KOPT-K1 (cell line): ENCODE measurements around the gene ECI1.
"Not testable (repeated sequence)": the region's sequence is repeated elsewhere in the genome, so short reads cannot be mapped to it uniquely, and the experiment has no call there.

ENCODE experiments used
- H3K27ac ChIP-seq: fragments of 200-600 bp; sonication (generic); 2 replicates; pipeline ENCODE4 v1.5.1; 2016; ENCODE audit warnings: antibody characterized with exemption, mild to moderate bottlenecking, low read depth, low read length; ENCODE audit not compliant: poor library complexity, severe bottlenecking
- H3K36me3 ChIP-seq: fragments of 200-600 bp; sonication (generic); 2 replicates; pipeline ENCODE4 v1.5.1; 2017; ENCODE audit warnings: antibody characterized with exemption, mild to moderate bottlenecking, low read length, moderate library complexity; ENCODE audit not compliant: insufficient read depth
- H3K9me3 ChIP-seq: fragments of 200-600 bp; sonication (generic); 2 replicates; pipeline ENCODE4 v1.5.1; 2017; ENCODE audit warnings: antibody characterized with exemption, low read length, mild to moderate bottlenecking; ENCODE audit not compliant: insufficient read depth, poor library complexity, severe bottlenecking

The ECI1 gene

GRCh38 chr16:2207872-2208271 lies 43.5 kb downstream of the ECI1 start:
- Histone ChIP-seq H3K9me3 (no peaks in the 10 kb centered on the region), H3K36me3 (peaks cover 57% of the 10 kb centered on the region), H3K27ac (no peak overlapping the region)

- Histone ChIP-seq H3K27ac (peak overlapping the region; percentile 90), H3K9me3 (no peaks in the 10 kb centered on the region), H3K36me3 (peaks cover 47% of the 10 kb centered on the region)
These were observed 44.5 kb downstream of the ECI1 start for GRCh38 chr16:2206780-2207433.

- Histone ChIP-seq H3K27ac (peak overlapping the region; percentile 90), H3K9me3 (no peaks in the 10 kb centered on the region), H3K36me3 (peaks cover 43% of the 10 kb centered on the region)
These were observed 45.0 kb downstream of the ECI1 start for GRCh38 chr16:2206420-2206779.

GRCh38 chr16:2205967-2206313 lies 45.4 kb downstream of the ECI1 start:
- Histone ChIP-seq H3K9me3 (no peaks in the 10 kb centered on the region), H3K36me3 (peaks cover 43% of the 10 kb centered on the region), H3K27ac (peak overlapping the region; percentile 90)

- Histone ChIP-seq H3K27ac (peak within 1 kb of the TSS; percentile 90), H3K36me3 (peaks cover 37% of the 10 kb centered on the region)
These were observed 46.1 kb downstream of the ECI1 start, which contains the start of gene MLST8 for GRCh38 chr16:2205104-2205966. MLST8 (plus strand) TSS chr16:2205454; CDS start chr16:2206086, 632 bp downstream.

GRCh38 chr16:2204416-2205103 lies 46.8 kb downstream of the ECI1 start:
- peaks cover 30% of the 10 kb centered on the region for H3K36me3 ChIP-seq
- peaks cover 4% of the 10 kb centered on the region for H3K9me3 ChIP-seq
- peak overlapping the region; percentile 90 for H3K27ac ChIP-seq

More at GRCh38 chr16:2205104-2205966, 46.1 kb downstream of the ECI1 start, which contains the start of gene MLST8:
- H3K9me3 ChIP-seq = no peaks in the 10 kb centered on the region

- not testable (repeated sequence) for H3K27ac ChIP-seq, H3K9me3 ChIP-seq
- peaks cover 16% of the 10 kb centered on the region; the same call in 1 of the 2 replicates for H3K36me3 ChIP-seq
These were observed 48.2 kb downstream of the ECI1 start for GRCh38 chr16:2203119-2203688.

- Histone ChIP-seq H3K9me3 (peaks cover 4% of the 10 kb centered on the region), H3K27ac (no peak overlapping the region), H3K36me3 (no peaks in the 10 kb centered on the region)
These were observed 51.1 kb downstream of the ECI1 start for GRCh38 chr16:2200313-2200712.

GRCh38 chr16:2199621-2200139 lies 51.7 kb downstream of the ECI1 start:
- Histone ChIP-seq H3K27ac (no peak overlapping the region), H3K9me3 (peaks cover 4% of the 10 kb centered on the region), H3K36me3 (no peaks in the 10 kb centered on the region)

- H3K9me3 ChIP-seq = peaks cover 4% of the 10 kb centered on the region
- no peaks in the 10 kb centered on the region for H3K36me3 ChIP-seq
- no peak overlapping the region for H3K27ac ChIP-seq
These were observed 52.3 kb downstream of the ECI1 start for GRCh38 chr16:2199095-2199494.

GRCh38 chr16:2198283-2198682 lies 53.1 kb downstream of the ECI1 start:
- no peaks in the 10 kb centered on the region for H3K36me3 ChIP-seq
- H3K27ac ChIP-seq = no peak overlapping the region
- H3K9me3 ChIP-seq = peaks cover 4% of the 10 kb centered on the region

GRCh38 chr16:2197765-2198164 lies 53.6 kb downstream of the ECI1 start:
- no peaks in the 10 kb centered on the region for H3K36me3 ChIP-seq
- H3K9me3 ChIP-seq = peaks cover 4% of the 10 kb centered on the region
- no peak overlapping the region for H3K27ac ChIP-seq

- no peaks in the 10 kb centered on the region for H3K36me3 ChIP-seq
- H3K27ac ChIP-seq = no peak overlapping the region
- peaks cover 4% of the 10 kb centered on the region for H3K9me3 ChIP-seq
These were observed 54.3 kb downstream of the ECI1 start for GRCh38 chr16:2196981-2197511.

GRCh38 chr16:2196162-2196980 lies 55.0 kb downstream of the ECI1 start, which contains the start of gene CASKIN1:
CASKIN1 (minus strand) TSS chr16:2196605; CDS start chr16:2196432, 173 bp downstream.
- no peak within 1 kb of the TSS for H3K27ac ChIP-seq
- H3K36me3 ChIP-seq = no peaks in the 10 kb centered on the region
- peaks cover 4% of the 10 kb centered on the region for H3K9me3 ChIP-seq
